WTC11 (cell line): ENCODE measurements around the gene FAM156A.
"Not testable (repeated sequence)": the region's sequence is repeated elsewhere in the genome, so short reads cannot be mapped to it uniquely, and the experiment has no call there.

Experiments used
- CREB1 ChIP-seq: sonication (generic); formaldehyde crosslinking; IDR thresholded peaks from 2 replicates; pipeline ENCODE4 v1.8.0; 2023; ENCODE audit warnings: mild to moderate bottlenecking, missing genetic modification reagents
- NFE2L1 ChIP-seq: sonication (generic); formaldehyde crosslinking; IDR thresholded peaks from 2 replicates; pipeline ENCODE4 v1.8.1; 2023; ENCODE audit warnings: missing genetic modification reagents
- RELA ChIP-seq: sonication (generic); formaldehyde crosslinking; IDR thresholded peaks from 2 replicates; pipeline ENCODE4 v1.8.1; 2022; ENCODE audit warnings: missing genetic modification reagents, mild to moderate bottlenecking, borderline replicate concordance
- TP53 ChIP-seq: sonication (generic); formaldehyde crosslinking; IDR thresholded peaks from 2 replicates; pipeline ENCODE4 v1.8.1; 2023; ENCODE audit warnings: mild to moderate bottlenecking, missing genetic modification reagents
- ZNF232 ChIP-seq: sonication (generic); formaldehyde crosslinking; IDR thresholded peaks from 2 replicates; pipeline ENCODE4 v1.8.0; 2022; ENCODE audit warnings: mild to moderate bottlenecking, missing genetic modification reagents
- TF ChIP-seq, protein P1 (sequence below): fragments of 200-600 bp; IDR thresholded peaks from 2 replicates; pipeline ENCODE4 v1.8.0; 2022; ENCODE audit warnings: antibody characterized with exemption
- TF ChIP-seq, protein P2 (sequence below): fragments of 250-450 bp; sonication (Bioruptor Pico); IDR thresholded peaks from 2 replicates; pipeline ENCODE4 v1.9.0; 2021; ENCODE audit warnings: mild to moderate bottlenecking
- TF ChIP-seq, protein P3 (sequence below): sonication (generic); formaldehyde crosslinking; IDR thresholded peaks from 2 replicates; pipeline ENCODE4 v1.8.0; 2022; ENCODE audit warnings: mild to moderate bottlenecking, missing genetic modification reagents
- TF ChIP-seq, protein P4 (sequence below): sonication (generic); formaldehyde crosslinking; IDR thresholded peaks from 2 replicates; pipeline ENCODE4 v1.8.1; 2022; ENCODE audit warnings: mild to moderate bottlenecking, missing genetic modification reagents, moderate library complexity, borderline replicate concordance
- TF ChIP-seq, protein P5 (sequence below): sonication (generic); formaldehyde crosslinking; IDR thresholded peaks from 2 replicates; pipeline ENCODE4 v1.8.0; 2022; ENCODE audit warnings: mild to moderate bottlenecking, missing genetic modification reagents
- TF ChIP-seq, protein P6 (sequence below): sonication (generic); formaldehyde crosslinking; IDR thresholded peaks from 2 replicates; pipeline ENCODE4 v1.8.1; 2023; ENCODE audit warnings: mild to moderate bottlenecking, moderate library complexity, missing genetic modification reagents
- TF ChIP-seq, protein P7 (sequence below): sonication (generic); formaldehyde crosslinking; IDR thresholded peaks from 2 replicates; pipeline ENCODE4 v1.8.0; 2022; ENCODE audit warnings: mild to moderate bottlenecking, missing genetic modification reagents

DNA sequence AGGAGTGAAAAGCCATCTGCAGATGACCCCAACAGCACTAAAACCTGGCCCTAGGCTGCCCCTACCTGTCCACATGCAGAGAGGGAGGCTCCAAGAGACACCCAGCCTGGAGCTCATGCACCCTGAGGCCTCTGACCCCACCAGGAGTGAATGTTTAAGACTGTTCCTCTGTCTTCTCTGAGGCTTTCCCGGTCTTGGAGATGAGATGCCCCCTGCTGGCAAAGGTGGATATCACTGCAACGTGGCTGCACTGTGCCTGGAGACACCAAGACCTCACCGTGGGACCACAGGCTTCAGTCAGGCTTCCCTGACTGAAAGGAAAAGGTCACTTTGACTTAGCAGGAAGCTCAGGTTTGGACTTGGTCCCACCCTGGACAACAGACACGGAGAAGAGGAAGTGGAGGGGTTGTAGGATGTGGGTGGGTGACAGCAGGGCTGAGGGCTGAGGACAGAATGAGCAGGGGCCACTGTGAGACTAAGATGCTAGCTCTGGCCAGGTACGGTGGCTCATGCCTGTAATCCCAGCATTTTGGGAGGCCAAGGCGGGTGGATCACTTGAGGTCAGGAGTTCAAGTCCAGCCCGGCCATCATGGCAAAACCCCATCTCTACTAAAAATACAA, 31.8 kb upstream of the FAM156A start:
- TF ChIP-seq, protein P1, sequence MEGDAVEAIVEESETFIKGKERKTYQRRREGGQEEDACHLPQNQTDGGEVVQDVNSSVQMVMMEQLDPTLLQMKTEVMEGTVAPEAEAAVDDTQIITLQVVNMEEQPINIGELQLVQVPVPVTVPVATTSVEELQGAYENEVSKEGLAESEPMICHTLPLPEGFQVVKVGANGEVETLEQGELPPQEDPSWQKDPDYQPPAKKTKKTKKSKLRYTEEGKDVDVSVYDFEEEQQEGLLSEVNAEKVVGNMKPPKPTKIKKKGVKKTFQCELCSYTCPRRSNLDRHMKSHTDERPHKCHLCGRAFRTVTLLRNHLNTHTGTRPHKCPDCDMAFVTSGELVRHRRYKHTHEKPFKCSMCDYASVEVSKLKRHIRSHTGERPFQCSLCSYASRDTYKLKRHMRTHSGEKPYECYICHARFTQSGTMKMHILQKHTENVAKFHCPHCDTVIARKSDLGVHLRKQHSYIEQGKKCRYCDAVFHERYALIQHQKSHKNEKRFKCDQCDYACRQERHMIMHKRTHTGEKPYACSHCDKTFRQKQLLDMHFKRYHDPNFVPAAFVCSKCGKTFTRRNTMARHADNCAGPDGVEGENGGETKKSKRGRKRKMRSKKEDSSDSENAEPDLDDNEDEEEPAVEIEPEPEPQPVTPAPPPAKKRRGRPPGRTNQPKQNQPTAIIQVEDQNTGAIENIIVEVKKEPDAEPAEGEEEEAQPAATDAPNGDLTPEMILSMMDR, result not testable (repeated sequence)
- not testable (repeated sequence) for TF ChIP-seq ZNF232 (CRISPR knock-in tag); NFE2L1; TP53; CREB1 (CRISPR knock-in tag); RELA
- TF ChIP-seq, protein P2, sequence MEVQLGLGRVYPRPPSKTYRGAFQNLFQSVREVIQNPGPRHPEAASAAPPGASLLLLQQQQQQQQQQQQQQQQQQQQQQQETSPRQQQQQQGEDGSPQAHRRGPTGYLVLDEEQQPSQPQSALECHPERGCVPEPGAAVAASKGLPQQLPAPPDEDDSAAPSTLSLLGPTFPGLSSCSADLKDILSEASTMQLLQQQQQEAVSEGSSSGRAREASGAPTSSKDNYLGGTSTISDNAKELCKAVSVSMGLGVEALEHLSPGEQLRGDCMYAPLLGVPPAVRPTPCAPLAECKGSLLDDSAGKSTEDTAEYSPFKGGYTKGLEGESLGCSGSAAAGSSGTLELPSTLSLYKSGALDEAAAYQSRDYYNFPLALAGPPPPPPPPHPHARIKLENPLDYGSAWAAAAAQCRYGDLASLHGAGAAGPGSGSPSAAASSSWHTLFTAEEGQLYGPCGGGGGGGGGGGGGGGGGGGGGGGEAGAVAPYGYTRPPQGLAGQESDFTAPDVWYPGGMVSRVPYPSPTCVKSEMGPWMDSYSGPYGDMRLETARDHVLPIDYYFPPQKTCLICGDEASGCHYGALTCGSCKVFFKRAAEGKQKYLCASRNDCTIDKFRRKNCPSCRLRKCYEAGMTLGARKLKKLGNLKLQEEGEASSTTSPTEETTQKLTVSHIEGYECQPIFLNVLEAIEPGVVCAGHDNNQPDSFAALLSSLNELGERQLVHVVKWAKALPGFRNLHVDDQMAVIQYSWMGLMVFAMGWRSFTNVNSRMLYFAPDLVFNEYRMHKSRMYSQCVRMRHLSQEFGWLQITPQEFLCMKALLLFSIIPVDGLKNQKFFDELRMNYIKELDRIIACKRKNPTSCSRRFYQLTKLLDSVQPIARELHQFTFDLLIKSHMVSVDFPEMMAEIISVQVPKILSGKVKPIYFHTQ (CRISPR knock-in tag), result not testable (repeated sequence)
- TF ChIP-seq, protein P3, sequence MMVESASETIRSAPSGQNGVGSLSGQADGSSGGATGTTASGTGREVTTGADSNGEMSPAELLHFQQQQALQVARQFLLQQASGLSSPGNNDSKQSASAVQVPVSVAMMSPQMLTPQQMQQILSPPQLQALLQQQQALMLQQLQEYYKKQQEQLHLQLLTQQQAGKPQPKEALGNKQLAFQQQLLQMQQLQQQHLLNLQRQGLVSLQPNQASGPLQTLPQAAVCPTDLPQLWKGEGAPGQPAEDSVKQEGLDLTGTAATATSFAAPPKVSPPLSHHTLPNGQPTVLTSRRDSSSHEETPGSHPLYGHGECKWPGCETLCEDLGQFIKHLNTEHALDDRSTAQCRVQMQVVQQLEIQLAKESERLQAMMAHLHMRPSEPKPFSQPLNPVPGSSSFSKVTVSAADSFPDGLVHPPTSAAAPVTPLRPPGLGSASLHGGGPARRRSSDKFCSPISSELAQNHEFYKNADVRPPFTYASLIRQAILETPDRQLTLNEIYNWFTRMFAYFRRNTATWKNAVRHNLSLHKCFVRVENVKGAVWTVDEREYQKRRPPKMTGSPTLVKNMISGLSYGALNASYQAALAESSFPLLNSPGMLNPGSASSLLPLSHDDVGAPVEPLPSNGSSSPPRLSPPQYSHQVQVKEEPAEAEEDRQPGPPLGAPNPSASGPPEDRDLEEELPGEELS (CRISPR knock-in tag), result not testable (repeated sequence)
- TF ChIP-seq, protein P4, sequence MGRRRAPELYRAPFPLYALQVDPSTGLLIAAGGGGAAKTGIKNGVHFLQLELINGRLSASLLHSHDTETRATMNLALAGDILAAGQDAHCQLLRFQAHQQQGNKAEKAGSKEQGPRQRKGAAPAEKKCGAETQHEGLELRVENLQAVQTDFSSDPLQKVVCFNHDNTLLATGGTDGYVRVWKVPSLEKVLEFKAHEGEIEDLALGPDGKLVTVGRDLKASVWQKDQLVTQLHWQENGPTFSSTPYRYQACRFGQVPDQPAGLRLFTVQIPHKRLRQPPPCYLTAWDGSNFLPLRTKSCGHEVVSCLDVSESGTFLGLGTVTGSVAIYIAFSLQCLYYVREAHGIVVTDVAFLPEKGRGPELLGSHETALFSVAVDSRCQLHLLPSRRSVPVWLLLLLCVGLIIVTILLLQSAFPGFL (CRISPR knock-in tag), result not testable (repeated sequence)
- TF ChIP-seq, protein P5, sequence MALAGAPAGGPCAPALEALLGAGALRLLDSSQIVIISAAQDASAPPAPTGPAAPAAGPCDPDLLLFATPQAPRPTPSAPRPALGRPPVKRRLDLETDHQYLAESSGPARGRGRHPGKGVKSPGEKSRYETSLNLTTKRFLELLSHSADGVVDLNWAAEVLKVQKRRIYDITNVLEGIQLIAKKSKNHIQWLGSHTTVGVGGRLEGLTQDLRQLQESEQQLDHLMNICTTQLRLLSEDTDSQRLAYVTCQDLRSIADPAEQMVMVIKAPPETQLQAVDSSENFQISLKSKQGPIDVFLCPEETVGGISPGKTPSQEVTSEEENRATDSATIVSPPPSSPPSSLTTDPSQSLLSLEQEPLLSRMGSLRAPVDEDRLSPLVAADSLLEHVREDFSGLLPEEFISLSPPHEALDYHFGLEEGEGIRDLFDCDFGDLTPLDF, result not testable (repeated sequence)
- TF ChIP-seq, protein P6, sequence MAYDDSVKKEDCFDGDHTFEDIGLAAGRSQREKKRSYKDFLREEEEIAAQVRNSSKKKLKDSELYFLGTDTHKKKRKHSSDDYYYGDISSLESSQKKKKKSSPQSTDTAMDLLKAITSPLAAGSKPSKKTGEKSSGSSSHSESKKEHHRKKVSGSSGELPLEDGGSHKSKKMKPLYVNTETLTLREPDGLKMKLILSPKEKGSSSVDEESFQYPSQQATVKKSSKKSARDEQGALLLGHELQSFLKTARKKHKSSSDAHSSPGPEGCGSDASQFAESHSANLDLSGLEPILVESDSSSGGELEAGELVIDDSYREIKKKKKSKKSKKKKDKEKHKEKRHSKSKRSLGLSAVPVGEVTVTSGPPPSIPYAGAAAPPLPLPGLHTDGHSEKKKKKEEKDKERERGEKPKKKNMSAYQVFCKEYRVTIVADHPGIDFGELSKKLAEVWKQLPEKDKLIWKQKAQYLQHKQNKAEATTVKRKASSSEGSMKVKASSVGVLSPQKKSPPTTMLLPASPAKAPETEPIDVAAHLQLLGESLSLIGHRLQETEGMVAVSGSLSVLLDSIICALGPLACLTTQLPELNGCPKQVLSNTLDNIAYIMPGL, result not testable (repeated sequence)
- TF ChIP-seq, protein P7, sequence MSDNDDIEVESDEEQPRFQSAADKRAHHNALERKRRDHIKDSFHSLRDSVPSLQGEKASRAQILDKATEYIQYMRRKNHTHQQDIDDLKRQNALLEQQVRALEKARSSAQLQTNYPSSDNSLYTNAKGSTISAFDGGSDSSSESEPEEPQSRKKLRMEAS (CRISPR knock-in tag), result not testable (repeated sequence)
